Chondrocyte (in vitro differentiated cells): ENCODE data around the gene ATG7. TPM values are rescaled to one million over a fixed set of nuclear protein-coding genes. Genes with fewer than 3 reads are reported as not detected.

Experiments used
- DNase-seq: peaks from one replicate; pipeline ENCODE4 v3.0.0; 2021; ENCODE audit warnings: mixed read lengths, low spot score
- H3K27ac Mint-ChIP-seq: one replicate; pipeline ENCODE4 v1.8.0; 2021; ENCODE audit warnings: mild to moderate bottlenecking, moderate library complexity, mixed read lengths; ENCODE audit not compliant: unreplicated experiment
- H3K27me3 Mint-ChIP-seq: 2 replicates; pipeline ENCODE4 v1.8.0; 2021; ENCODE audit warnings: low read depth, mixed read lengths
- H3K36me3 Mint-ChIP-seq: 2 replicates; pipeline ENCODE4 v1.8.0; 2021; ENCODE audit warnings: low read depth, mixed read lengths
- H3K4me1 Mint-ChIP-seq: 2 replicates; pipeline ENCODE4 v1.8.0; 2021; ENCODE audit warnings: low read depth, mild to moderate bottlenecking, mixed read lengths
- H3K4me3 Mint-ChIP-seq: one replicate; pipeline ENCODE4 v1.8.0; 2021; ENCODE audit warnings: mild to moderate bottlenecking, moderate library complexity, mixed read lengths; ENCODE audit not compliant: unreplicated experiment
- H3K9me3 Mint-ChIP-seq: 2 replicates; pipeline ENCODE4 v1.8.0; 2021; ENCODE audit warnings: low read depth, mixed read lengths
- CTCF ChIP-seq: fragments of 200-600 bp; sonication (generic); IDR thresholded peaks from 2 replicates; pipeline ENCODE4 v1.5.0; 2021; ENCODE audit warnings: antibody characterized with exemption, mild to moderate bottlenecking, moderate library complexity
- total RNA-seq: library from RNA; stranded (reverse); gene quantifications from 3 replicates; pipeline ENCODE4 v1.2.1, GENCODE V29; 2021

The ATG7 gene
- total RNA-seq, 1 donor from 2014 or later = 27.4 TPM

GRCh38 chr3:11563159-11563864 lies 291.1 kb downstream of the ATG7 start:
- peaks cover 81% of the 10 kb centered on the region for H3K4me1 Mint-ChIP-seq
- H3K27me3 Mint-ChIP-seq = no peaks in the 10 kb centered on the region
- peak overlapping the region; percentile 70 for H3K27ac Mint-ChIP-seq
- peaks cover 33% of the 10 kb centered on the region for H3K36me3 Mint-ChIP-seq
- DNase-seq = no peak
- TF ChIP-seq CTCF = no peak
- no peak overlapping the region for H3K4me3 Mint-ChIP-seq
- H3K9me3 Mint-ChIP-seq = no peaks in the 10 kb centered on the region

GRCh38 chr3:11563865-11564185 lies 291.6 kb downstream of the ATG7 start:
- Mint-ChIP-seq H3K4me3 (no peak overlapping the region), H3K9me3 (no peaks in the 10 kb centered on the region), H3K27me3 (no peaks in the 10 kb centered on the region), H3K4me1 (peaks cover 81% of the 10 kb centered on the region), H3K36me3 (peaks cover 32% of the 10 kb centered on the region), H3K27ac (peak overlapping the region; percentile 70)
- DNase-seq = no peak
- no peak for TF ChIP-seq CTCF

- no peak overlapping the region for H3K4me3 Mint-ChIP-seq
- no peaks in the 10 kb centered on the region for H3K27me3 Mint-ChIP-seq
- H3K36me3 Mint-ChIP-seq = peaks cover 32% of the 10 kb centered on the region
- H3K4me1 Mint-ChIP-seq = peaks cover 81% of the 10 kb centered on the region
- no peak for TF ChIP-seq CTCF
- DNase-seq = no peak
- peak overlapping the region; percentile 57 for H3K27ac Mint-ChIP-seq
- no peaks in the 10 kb centered on the region for H3K9me3 Mint-ChIP-seq
Observed at GRCh38 chr3:11564577-11565001, 292.4 kb downstream of the ATG7 start.

GRCh38 chr3:11565072-11565471 lies 292.9 kb downstream of the ATG7 start:
- DNase-seq = no peak
- no peak for TF ChIP-seq CTCF
- H3K4me1 Mint-ChIP-seq = peaks cover 79% of the 10 kb centered on the region
- no peaks in the 10 kb centered on the region for H3K27me3 Mint-ChIP-seq
- H3K9me3 Mint-ChIP-seq = no peaks in the 10 kb centered on the region
- peaks cover 29% of the 10 kb centered on the region for H3K36me3 Mint-ChIP-seq
- peak overlapping the region; percentile 68 for H3K27ac Mint-ChIP-seq
- H3K4me3 Mint-ChIP-seq = no peak overlapping the region

GRCh38 chr3:11565492-11565891 lies 293.3 kb downstream of the ATG7 start:
- Mint-ChIP-seq H3K27me3 (no peaks in the 10 kb centered on the region), H3K9me3 (no peaks in the 10 kb centered on the region), H3K4me3 (no peak overlapping the region), H3K36me3 (peaks cover 29% of the 10 kb centered on the region), H3K27ac (peak overlapping the region; percentile 68), H3K4me1 (peaks cover 79% of the 10 kb centered on the region)
- no peak for TF ChIP-seq CTCF
- no peak for DNase-seq
